Neural cell (in vitro differentiated cells): ENCODE data around the gene SLC10A3.

Source experiments
- POLR2AphosphoS5 ChIP-seq: IDR thresholded peaks from 2 replicates; pipeline ENCODE4 v1.6.1; 2012
- RAD21 ChIP-seq: fragments of 450-650 bp; conservative IDR thresholded peaks from 2 replicates; pipeline ENCODE4 v1.6.1; 2014; ENCODE audit warnings: antibody characterized with exemption, mild to moderate bottlenecking, moderate library complexity
- SMC3 ChIP-seq: fragments of 450-650 bp; conservative IDR thresholded peaks from 2 replicates; pipeline ENCODE4 v1.6.1; 2014; ENCODE audit warnings: antibody characterized with exemption, mild to moderate bottlenecking, moderate library complexity; ENCODE audit not compliant: poor library complexity
- TF ChIP-seq, protein P1 (sequence below): fragments of 450-650 bp; IDR thresholded peaks from 2 replicates; pipeline ENCODE4 v1.5.1; 2014; ENCODE audit warnings: antibody characterized with exemption, mild to moderate bottlenecking, moderate library complexity; ENCODE audit not compliant: poor library complexity, severe bottlenecking

DNA sequence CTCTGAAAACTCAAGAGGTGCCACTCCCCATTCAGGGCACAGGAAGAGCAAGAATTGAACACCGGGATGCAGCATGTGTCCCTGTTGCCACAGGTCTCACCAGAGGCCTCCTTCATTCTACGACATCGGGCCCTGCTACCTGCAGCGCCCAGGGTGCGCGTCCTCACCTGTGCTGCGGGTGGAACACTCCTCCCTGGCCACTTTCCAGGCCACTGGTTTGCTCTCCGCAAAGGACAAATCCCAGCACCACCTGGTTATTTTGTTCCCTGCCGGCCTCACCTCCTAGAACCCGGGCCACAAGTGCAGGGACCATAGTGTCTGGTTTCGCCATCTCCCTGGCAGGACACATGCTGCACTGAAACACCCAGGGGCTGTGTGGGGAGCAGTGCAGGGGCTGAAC lies 39.9 kb upstream of the SLC10A3 start:
- TF ChIP-seq, protein P1, sequence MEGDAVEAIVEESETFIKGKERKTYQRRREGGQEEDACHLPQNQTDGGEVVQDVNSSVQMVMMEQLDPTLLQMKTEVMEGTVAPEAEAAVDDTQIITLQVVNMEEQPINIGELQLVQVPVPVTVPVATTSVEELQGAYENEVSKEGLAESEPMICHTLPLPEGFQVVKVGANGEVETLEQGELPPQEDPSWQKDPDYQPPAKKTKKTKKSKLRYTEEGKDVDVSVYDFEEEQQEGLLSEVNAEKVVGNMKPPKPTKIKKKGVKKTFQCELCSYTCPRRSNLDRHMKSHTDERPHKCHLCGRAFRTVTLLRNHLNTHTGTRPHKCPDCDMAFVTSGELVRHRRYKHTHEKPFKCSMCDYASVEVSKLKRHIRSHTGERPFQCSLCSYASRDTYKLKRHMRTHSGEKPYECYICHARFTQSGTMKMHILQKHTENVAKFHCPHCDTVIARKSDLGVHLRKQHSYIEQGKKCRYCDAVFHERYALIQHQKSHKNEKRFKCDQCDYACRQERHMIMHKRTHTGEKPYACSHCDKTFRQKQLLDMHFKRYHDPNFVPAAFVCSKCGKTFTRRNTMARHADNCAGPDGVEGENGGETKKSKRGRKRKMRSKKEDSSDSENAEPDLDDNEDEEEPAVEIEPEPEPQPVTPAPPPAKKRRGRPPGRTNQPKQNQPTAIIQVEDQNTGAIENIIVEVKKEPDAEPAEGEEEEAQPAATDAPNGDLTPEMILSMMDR, result no peak
- TF ChIP-seq POLR2AphosphoS5 (no peak), RAD21 (no peak), SMC3 (no peak)
